T-helper 17 cell (primary cell): ENCODE data around the gene DOCK11. TPM values are rescaled to one million over a fixed set of nuclear protein-coding genes. Genes with fewer than 3 reads are reported as not detected.
"Not testable (repeated sequence)": the region's sequence is repeated elsewhere in the genome, so short reads cannot be mapped to it uniquely, and the experiment has no call there.

Source experiments
- ATAC-seq: fragments of 150-1000 bp; cut with Tn5 transposase; 2 replicates; pipeline ENCODE4 v1.10.0; 2021; ENCODE audit warnings: mild to moderate bottlenecking, moderate library complexity
- DNase-seq, 3 donors: peaks; one replicate each; pipeline versions ENCODE4 v3.0.0 to v3.0.0-alpha.2; 2020 to 2021
- H3K9me3 ChIP-seq: one replicate; pipeline ENCODE4 v1.7.0; 2013; ENCODE audit warnings: low read length, mild to moderate bottlenecking; ENCODE audit not compliant: control insufficient read depth, poor library complexity, severe bottlenecking
- H3K27ac Mint-ChIP-seq: one replicate; pipeline ENCODE4 v1.8.0; 2022; ENCODE audit warnings: mild to moderate bottlenecking, moderate library complexity, mixed read lengths
- H3K27me3 Mint-ChIP-seq: one replicate; pipeline ENCODE4 v1.8.0; 2022; ENCODE audit warnings: mixed read lengths
- H3K36me3 Mint-ChIP-seq: one replicate; pipeline ENCODE4 v1.8.0; 2022; ENCODE audit warnings: low read depth, mixed read lengths
- H3K4me1 Mint-ChIP-seq: one replicate; pipeline ENCODE4 v1.8.0; 2022; ENCODE audit warnings: mild to moderate bottlenecking, mixed read lengths
- H3K4me3 Mint-ChIP-seq: one replicate; pipeline ENCODE4 v1.8.0; 2022; ENCODE audit warnings: mild to moderate bottlenecking, moderate library complexity, mixed read lengths
- total RNA-seq, 4 donors: library from RNA in 2 of 4; stranded (reverse) in 2 of 4; gene quantifications; one replicate each; pipeline ENCODE4 v1.2.3 and lab custom pipeline; 2022 to 2026

DOCK11 gene
- total RNA-seq (10 to 100 TPM; 86.3 to 92.6 TPM), total RNA-seq (lab: John Stamatoyannopoulos, UW) (384 to 403 reads per million in 2 donors)

GRCh38 chrX:118495061-118495921 lies at the start of gene DOCK11:
DOCK11 (plus strand) TSS chrX:118495815; CDS start chrX:118495972, 157 bp downstream.
- peaks cover 21% of the 10 kb centered on the region for H3K4me1 Mint-ChIP-seq

DNA sequence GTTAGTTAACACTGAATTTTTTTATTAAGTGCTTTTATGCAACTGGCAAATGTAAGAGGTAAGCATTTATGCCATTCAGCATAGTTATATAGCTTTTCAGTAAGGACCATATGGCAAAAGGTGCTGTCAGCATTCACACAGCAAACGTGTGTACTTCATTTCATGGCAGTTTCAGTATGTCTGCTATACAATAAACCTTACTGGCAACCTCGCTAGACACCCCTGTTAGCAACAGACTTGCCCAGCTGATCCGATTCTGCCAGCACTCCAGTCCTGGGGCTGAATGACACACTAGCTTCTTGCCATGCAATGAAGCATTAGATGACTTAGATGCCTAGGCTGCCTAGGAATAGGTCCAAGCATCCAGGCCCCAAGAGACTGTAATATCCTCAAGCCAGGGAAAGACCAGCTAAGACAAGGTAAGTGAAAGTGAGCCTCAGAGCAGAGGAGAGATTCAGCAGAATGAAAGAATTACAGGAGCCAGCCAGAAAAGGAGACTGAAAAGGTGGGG lies 47.3 kb upstream of the DOCK11 start:
- no peaks in the 10 kb centered on the region for H3K4me1 Mint-ChIP-seq
- peak overlapping the region; percentile 39 for H3K27ac Mint-ChIP-seq
- H3K9me3 ChIP-seq, result no peaks in the 10 kb centered on the region
- no peak overlapping the region for H3K4me3 Mint-ChIP-seq
- no peaks in the 10 kb centered on the region for H3K36me3 Mint-ChIP-seq
- H3K27me3 Mint-ChIP-seq, result no peaks in the 10 kb centered on the region
- DNase-seq (no peak), ATAC-seq (no peak)

More at GRCh38 chrX:118495061-118495921, at the start of gene DOCK11:
- peaks cover 6% of the 10 kb centered on the region for H3K36me3 Mint-ChIP-seq
- H3K4me3 Mint-ChIP-seq, result peak within 1 kb of the TSS; percentile 99
- peak; percentile 49 to 75 (median 61) for DNase-seq
- H3K27ac Mint-ChIP-seq, result peak within 1 kb of the TSS; percentile 95
- H3K27me3 Mint-ChIP-seq, result no peaks in the 10 kb centered on the region
- H3K9me3 ChIP-seq, result no peaks in the 10 kb centered on the region
- ATAC-seq, result peak; percentile 75

GRCh38 chrX:118455013-118455412 lies 40.6 kb upstream of the DOCK11 start:
- peaks cover 4% of the 10 kb centered on the region for H3K4me1 Mint-ChIP-seq
- DNase-seq (no peak), ATAC-seq (no peak)
- no peaks in the 10 kb centered on the region for H3K9me3 ChIP-seq
- H3K36me3 Mint-ChIP-seq, result no peaks in the 10 kb centered on the region
- no peaks in the 10 kb centered on the region for H3K27me3 Mint-ChIP-seq
- no peak overlapping the region for H3K4me3 Mint-ChIP-seq
- H3K27ac Mint-ChIP-seq, result no peak overlapping the region

- H3K9me3 ChIP-seq, result no peaks in the 10 kb centered on the region
- H3K4me1 Mint-ChIP-seq, result peaks cover 4% of the 10 kb centered on the region
- no peaks in the 10 kb centered on the region for H3K27me3 Mint-ChIP-seq
- DNase-seq, result peak in 1 of 3 donors; percentile 4
- no peak overlapping the region for H3K27ac Mint-ChIP-seq
- H3K4me3 Mint-ChIP-seq, result no peak overlapping the region
- peak; percentile 69 for ATAC-seq
- H3K36me3 Mint-ChIP-seq, result no peaks in the 10 kb centered on the region
These were observed 36.1 kb upstream of the DOCK11 start for GRCh38 chrX:118459494-118459893.

DNA sequence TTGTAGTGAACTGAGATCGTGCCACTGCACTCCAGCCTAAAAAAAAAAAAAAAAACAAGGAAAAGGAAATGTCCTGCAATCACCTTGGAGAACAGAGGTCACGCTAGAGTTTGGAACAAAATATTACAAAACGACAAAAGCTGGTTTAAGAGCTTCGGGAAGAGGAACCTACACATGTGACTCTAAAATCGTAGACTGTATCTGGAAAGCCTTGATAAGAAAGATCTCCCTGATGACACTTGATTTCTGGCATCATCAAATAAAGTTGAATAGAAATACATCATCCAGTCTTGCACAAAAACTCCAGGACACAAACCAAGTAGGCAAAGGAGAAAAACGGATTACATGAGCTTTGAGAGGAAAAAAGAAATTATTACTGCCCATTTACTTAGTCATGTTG lies 31.1 kb upstream of the DOCK11 start:
- DNase-seq (no peak), ATAC-seq (no peak)
- Mint-ChIP-seq H3K36me3 (no peaks in the 10 kb centered on the region), H3K4me1 (peaks cover 2% of the 10 kb centered on the region), H3K27me3 (no peaks in the 10 kb centered on the region), H3K4me3 (no peak overlapping the region), H3K27ac (no peak overlapping the region)
- no peaks in the 10 kb centered on the region for H3K9me3 ChIP-seq

GRCh38 chrX:118468122-118468521 lies 27.5 kb upstream of the DOCK11 start:
- DNase-seq (no peak), ATAC-seq (no peak)
- Mint-ChIP-seq H3K4me1 (no peaks in the 10 kb centered on the region), H3K27ac (no peak overlapping the region), H3K27me3 (no peaks in the 10 kb centered on the region), H3K4me3 (no peak overlapping the region), H3K36me3 (no peaks in the 10 kb centered on the region)
- no peaks in the 10 kb centered on the region for H3K9me3 ChIP-seq

DNA sequence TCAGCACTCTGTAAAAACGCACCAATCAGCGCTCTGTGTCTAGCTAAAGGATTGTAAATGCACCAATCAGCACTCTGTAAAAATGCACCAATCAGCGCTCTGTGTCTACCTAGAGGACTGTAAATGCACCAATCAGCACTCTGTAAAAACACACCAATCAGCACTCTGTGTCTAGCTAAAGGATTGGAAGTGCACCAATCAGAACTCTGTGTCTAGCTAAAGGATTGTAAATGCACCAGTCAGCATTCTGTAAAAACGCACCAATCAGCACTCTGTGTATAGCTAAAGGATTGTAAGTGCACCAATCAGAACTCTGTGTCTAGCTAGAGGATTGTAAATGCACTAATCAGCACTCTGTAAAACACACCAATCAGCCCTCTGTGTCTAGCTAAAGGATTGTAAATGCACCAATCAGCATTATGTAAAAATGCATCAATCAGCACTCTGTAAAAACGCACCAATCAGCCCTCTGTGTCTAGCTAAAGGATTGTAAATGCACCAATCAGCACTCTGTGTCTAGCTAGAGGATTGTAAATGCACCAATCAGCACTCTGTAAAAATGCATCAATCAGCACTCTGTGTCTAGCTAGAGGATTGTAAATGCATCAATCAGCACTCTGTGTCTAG lies 24.8 kb upstream of the DOCK11 start:
- not testable (repeated sequence) for ATAC-seq, H3K4me1 Mint-ChIP-seq, H3K9me3 ChIP-seq, H3K27me3 Mint-ChIP-seq, H3K27ac Mint-ChIP-seq, H3K36me3 Mint-ChIP-seq, DNase-seq, H3K4me3 Mint-ChIP-seq

- no peaks in the 10 kb centered on the region for H3K4me1 Mint-ChIP-seq
- no peak for ATAC-seq
- H3K4me3 Mint-ChIP-seq, result no peak overlapping the region
- no peaks in the 10 kb centered on the region for H3K9me3 ChIP-seq
- DNase-seq, result no peak
- no peaks in the 10 kb centered on the region for H3K27me3 Mint-ChIP-seq
- no peaks in the 10 kb centered on the region for H3K36me3 Mint-ChIP-seq
- no peak overlapping the region for H3K27ac Mint-ChIP-seq
These were observed 21.0 kb upstream of the DOCK11 start for GRCh38 chrX:118474586-118474985.

GRCh38 chrX:118475903-118476302 lies 19.7 kb upstream of the DOCK11 start:
- no peak overlapping the region for H3K27ac Mint-ChIP-seq
- no peaks in the 10 kb centered on the region for H3K4me1 Mint-ChIP-seq
- DNase-seq (no peak), ATAC-seq (no peak)
- no peaks in the 10 kb centered on the region for H3K36me3 Mint-ChIP-seq
- no peak overlapping the region for H3K4me3 Mint-ChIP-seq
- no peaks in the 10 kb centered on the region for H3K9me3 ChIP-seq
- H3K27me3 Mint-ChIP-seq, result no peaks in the 10 kb centered on the region

- Mint-ChIP-seq H3K4me3 (no peak overlapping the region), H3K4me1 (no peaks in the 10 kb centered on the region), H3K27ac (no peak overlapping the region), H3K27me3 (no peaks in the 10 kb centered on the region), H3K36me3 (no peaks in the 10 kb centered on the region)
- no peak for ATAC-seq
- DNase-seq, result no peak
- no peaks in the 10 kb centered on the region for H3K9me3 ChIP-seq
These were observed 15.4 kb upstream of the DOCK11 start for GRCh38 chrX:118480172-118480571.

GRCh38 chrX:118482384-118482783 lies 13.2 kb upstream of the DOCK11 start:
- not testable (repeated sequence) for H3K4me3 Mint-ChIP-seq, H3K27me3 Mint-ChIP-seq, H3K27ac Mint-ChIP-seq, H3K9me3 ChIP-seq, H3K4me1 Mint-ChIP-seq, ATAC-seq, H3K36me3 Mint-ChIP-seq, DNase-seq

DNA sequence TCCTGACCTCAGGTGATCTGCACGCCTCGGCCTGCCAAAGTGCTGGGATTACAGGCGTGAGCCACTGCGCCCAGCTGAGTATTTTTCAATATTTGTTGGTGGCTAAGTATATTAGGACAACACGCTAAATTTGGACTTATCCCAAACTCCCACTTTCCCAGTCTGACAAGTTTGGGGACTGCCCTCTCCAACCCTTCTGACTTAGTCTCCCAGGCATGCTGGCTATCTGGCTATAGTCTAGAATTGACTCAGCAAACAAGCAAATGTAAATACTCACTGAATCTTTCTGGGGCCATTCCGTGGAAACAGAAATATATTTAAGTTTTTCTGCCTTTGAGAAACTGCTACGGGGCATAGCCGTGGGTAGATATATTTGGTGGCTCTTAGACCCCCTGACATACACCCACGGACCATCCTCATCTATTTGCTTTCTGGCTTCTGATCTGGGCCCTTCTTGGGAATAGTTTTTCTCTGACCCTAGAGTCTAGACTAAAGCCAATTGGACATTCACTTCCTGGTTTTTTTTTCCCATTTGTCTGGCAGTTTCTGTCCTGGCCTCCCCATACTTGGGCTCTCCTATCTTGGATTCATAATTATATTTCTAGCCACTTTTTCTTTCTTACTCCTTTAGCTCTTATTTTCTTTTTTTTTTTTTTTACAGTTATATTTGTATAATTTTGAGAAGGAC lies 11.3 kb upstream of the DOCK11 start:
- no peak overlapping the region for H3K4me3 Mint-ChIP-seq
- no peak for DNase-seq
- H3K9me3 ChIP-seq, result no peaks in the 10 kb centered on the region
- no peak for ATAC-seq
- H3K27ac Mint-ChIP-seq, result no peak overlapping the region
- no peaks in the 10 kb centered on the region for H3K27me3 Mint-ChIP-seq
- no peaks in the 10 kb centered on the region for H3K36me3 Mint-ChIP-seq
- no peaks in the 10 kb centered on the region for H3K4me1 Mint-ChIP-seq

DNA sequence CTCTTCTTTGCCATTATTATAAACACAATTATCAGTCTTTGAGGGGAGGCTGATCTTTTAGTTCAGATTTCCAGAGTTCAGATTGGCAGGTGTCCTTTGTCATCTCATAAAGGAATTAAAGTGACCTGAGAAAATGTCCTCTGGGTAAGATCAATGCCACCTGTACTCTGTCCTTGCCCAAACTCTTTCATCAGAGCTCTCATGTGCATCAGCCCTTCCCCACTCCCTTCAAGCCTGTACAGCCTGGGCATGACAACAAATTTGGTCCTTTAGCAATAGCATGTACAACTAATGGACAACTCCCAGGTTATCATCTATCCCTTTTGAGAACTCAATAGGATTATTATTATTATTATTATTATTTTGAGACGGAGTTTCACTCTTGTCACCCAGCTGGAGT lies 8.9 kb upstream of the DOCK11 start:
- H3K27ac Mint-ChIP-seq, H3K4me3 Mint-ChIP-seq, H3K36me3 Mint-ChIP-seq, H3K27me3 Mint-ChIP-seq, ATAC-seq, H3K4me1 Mint-ChIP-seq, DNase-seq, H3K9me3 ChIP-seq: not testable (repeated sequence)
